ENCODE data around the gene RPS27.
"Not testable (repeated sequence)": the region's sequence is repeated elsewhere in the genome, so short reads cannot be mapped to it uniquely, and the experiment has no call there.

Gene RPS27

DNA sequence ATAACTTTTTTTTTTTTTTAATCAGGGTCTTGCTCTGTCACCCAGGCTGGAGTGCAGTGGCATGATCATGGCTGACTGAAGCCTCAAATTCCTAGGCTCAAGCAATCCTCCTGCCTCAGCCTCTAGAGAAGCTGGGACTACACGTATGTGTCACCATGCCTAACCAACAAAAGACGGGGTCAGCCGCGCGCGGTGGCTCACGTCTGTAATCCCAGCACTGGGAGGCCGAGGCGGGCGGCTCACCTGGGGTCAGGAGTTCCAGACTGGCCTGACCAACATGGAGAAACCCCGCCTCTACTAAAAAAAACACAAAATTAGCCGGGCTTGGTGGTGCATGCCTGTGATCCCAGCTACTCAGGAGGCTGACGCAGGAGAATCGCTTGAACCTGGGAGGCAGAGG is 22.0 kb downstream of the RPS27 start:
- not testable (repeated sequence) for H3K27ac ChIP-seq (ENCODE audit: insufficient read depth, low read length, poor library complexity, severe bottlenecking); H3K4me1 ChIP-seq (ENCODE audit: control insufficient read depth, insufficient read depth, low read length, poor library complexity, severe bottlenecking); DNase-seq; H3K27me3 ChIP-seq (replicated peaks; ENCODE audit: control insufficient read depth, insufficient read depth, low read length, poor library complexity, severe bottlenecking); H3K36me3 ChIP-seq (ENCODE audit: control insufficient read depth, insufficient read depth, low read length); H3K4me3 ChIP-seq (ENCODE audit: insufficient read depth, low read depth, low read length, poor library complexity, severe bottlenecking); H3K9me3 ChIP-seq (ENCODE audit: control insufficient read depth, low read length)

DNA sequence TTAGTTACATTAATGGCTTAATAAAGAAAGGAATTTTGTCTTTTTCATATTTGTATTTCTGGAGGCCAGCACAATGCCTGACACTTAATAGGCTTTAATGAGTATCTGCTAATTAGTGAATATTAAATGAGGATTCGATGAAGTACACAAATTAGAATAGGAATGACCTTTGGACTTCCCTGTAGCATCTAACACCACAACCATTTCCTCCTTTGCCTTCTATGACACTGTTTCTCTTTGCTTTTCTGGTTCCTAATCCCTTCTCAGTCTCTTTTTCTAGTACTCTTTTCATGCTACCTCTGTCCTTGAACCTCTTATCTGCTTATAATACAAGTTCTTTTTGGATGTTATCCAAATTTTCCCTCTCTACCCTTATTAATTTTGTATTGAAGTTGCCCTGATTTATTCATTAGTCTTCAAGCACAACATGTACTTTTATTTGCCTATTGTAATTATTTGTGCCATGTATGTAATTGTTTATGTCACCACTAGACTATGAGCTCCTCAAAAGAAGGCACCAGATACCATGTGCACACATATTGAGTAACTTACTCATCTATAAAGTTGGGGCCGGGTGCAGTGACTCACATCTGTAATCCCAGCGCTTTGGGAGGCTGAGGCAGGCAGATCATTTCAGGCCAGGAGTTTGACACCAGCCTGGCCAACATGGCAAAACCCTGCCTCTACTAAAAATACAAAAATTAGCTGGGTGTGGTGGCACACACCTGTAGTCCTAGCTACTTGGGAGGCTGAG is 23.8 kb downstream of the RPS27 start:
- Histone ChIP-seq H3K36me3 (ENCODE audit: control insufficient read depth, insufficient read depth, low read length) (no peaks in the 10 kb centered on the region), H3K4me1 (ENCODE audit: control insufficient read depth, insufficient read depth, low read length, poor library complexity, severe bottlenecking) (no peaks in the 10 kb centered on the region), H3K27ac (ENCODE audit: insufficient read depth, low read length, poor library complexity, severe bottlenecking) (no peak overlapping the region), H3K4me3 (ENCODE audit: insufficient read depth, low read depth, low read length, poor library complexity, severe bottlenecking) (no peak overlapping the region), H3K9me3 (ENCODE audit: control insufficient read depth, low read length) (no peaks in the 10 kb centered on the region), H3K27me3 (replicated peaks; ENCODE audit: control insufficient read depth, insufficient read depth, low read length, poor library complexity, severe bottlenecking) (no peaks in the 10 kb centered on the region)
- DNase-seq = no peak

DNA sequence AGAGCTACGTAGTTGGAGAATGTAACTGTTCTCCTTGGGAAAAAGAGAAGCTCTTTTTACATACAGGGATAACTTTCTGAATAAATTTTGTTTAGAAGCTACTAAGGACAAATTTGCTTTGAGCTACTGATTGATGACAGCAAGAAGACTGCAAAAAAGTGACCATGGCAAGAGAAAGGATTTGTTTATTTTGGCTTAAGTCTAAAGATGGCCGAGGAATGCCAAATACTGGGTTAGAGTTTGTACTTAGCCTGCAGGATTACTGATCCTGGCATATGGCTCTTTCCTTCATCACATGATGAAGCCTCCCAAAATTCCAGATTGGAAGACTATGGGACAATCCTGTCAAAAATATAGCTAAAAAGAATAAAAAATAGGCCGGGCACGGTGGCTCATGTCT is 28.7 kb downstream of the RPS27 start:
- no peak overlapping the region for H3K27ac ChIP-seq (ENCODE audit: insufficient read depth, low read length, poor library complexity, severe bottlenecking)
- H3K4me1 ChIP-seq (ENCODE audit: control insufficient read depth, insufficient read depth, low read length, poor library complexity, severe bottlenecking) = no peaks in the 10 kb centered on the region
- no peaks in the 10 kb centered on the region for H3K27me3 ChIP-seq (replicated peaks; ENCODE audit: control insufficient read depth, insufficient read depth, low read length, poor library complexity, severe bottlenecking)
- no peaks in the 10 kb centered on the region for H3K36me3 ChIP-seq (ENCODE audit: control insufficient read depth, insufficient read depth, low read length)
- H3K4me3 ChIP-seq (ENCODE audit: insufficient read depth, low read depth, low read length, poor library complexity, severe bottlenecking) = no peak overlapping the region
- DNase-seq = no peak
- H3K9me3 ChIP-seq (ENCODE audit: control insufficient read depth, low read length) = no peaks in the 10 kb centered on the region

DNA sequence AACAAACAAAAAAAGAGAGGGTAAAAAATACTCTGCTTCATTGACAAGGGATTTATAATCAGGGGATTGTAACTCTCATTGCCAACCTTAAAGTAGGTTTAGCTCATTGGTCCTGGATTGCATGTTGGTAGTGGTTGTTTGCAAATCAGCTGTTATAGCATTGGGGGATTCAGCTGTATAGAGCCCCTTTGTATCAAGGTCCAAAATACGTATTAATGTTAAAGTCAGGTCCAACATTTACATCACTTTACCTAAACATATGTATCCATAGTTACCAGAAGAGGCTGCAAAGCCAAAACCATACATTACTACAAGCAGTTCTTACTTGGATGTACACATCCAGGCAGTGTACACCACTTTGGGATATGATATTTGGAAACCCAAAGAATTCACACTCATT is 29.4 kb downstream of the RPS27 start:
- DNase-seq = no peak
- Histone ChIP-seq H3K4me3 (ENCODE audit: insufficient read depth, low read depth, low read length, poor library complexity, severe bottlenecking) (no peak overlapping the region), H3K4me1 (ENCODE audit: control insufficient read depth, insufficient read depth, low read length, poor library complexity, severe bottlenecking) (no peaks in the 10 kb centered on the region), H3K27me3 (replicated peaks; ENCODE audit: control insufficient read depth, insufficient read depth, low read length, poor library complexity, severe bottlenecking) (no peaks in the 10 kb centered on the region), H3K36me3 (ENCODE audit: control insufficient read depth, insufficient read depth, low read length) (no peaks in the 10 kb centered on the region), H3K27ac (ENCODE audit: insufficient read depth, low read length, poor library complexity, severe bottlenecking) (no peak overlapping the region), H3K9me3 (ENCODE audit: control insufficient read depth, low read length) (no peaks in the 10 kb centered on the region)

DNA sequence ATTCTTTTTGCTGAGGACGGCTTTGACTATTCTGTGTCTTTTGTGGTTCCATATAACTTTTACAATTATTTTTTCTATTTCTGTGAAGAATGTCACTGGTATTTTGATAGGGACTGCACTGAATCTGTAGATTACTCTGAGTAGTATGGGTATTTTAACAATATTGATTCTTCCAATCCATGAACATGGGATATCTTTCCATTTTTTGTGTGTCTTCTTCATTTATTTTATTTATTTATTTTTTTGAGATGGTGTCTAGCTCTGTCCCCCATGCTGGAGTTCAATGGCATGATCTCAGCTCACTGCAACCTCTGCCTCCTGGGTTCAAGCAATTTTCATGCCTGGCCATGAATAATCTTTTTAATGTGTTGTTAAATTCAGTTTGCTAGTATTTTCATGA is 43.1 kb downstream of the RPS27 start:
- not testable (repeated sequence) for H3K27ac ChIP-seq (ENCODE audit: insufficient read depth, low read length, poor library complexity, severe bottlenecking); H3K27me3 ChIP-seq (replicated peaks; ENCODE audit: control insufficient read depth, insufficient read depth, low read length, poor library complexity, severe bottlenecking); H3K9me3 ChIP-seq (ENCODE audit: control insufficient read depth, low read length); DNase-seq; H3K4me3 ChIP-seq (ENCODE audit: insufficient read depth, low read depth, low read length, poor library complexity, severe bottlenecking); H3K4me1 ChIP-seq (ENCODE audit: control insufficient read depth, insufficient read depth, low read length, poor library complexity, severe bottlenecking); H3K36me3 ChIP-seq (ENCODE audit: control insufficient read depth, insufficient read depth, low read length)
